D721Med (cell line): Measurements from ENCODE around the gene NTRK2.
A peak's percentile ranks its signal among the peaks of the same experiment; 100 is the strongest.

Experiments used
- DNase-seq: peaks from one replicate; pipeline ENCODE4 v3.0.0; 2011; ENCODE audit warnings: low spot score; ENCODE audit not compliant: insufficient read length
- FAIRE-seq: peaks from 2 replicates; lab custom pipeline; 2011; peaks lifted over from hg19 to GRCh38; lab: Jason Lieb, UNC
- TF ChIP-seq, protein P1 (sequence below): IDR thresholded peaks from 2 replicates; pipeline ENCODE4 v1.5.1; 2012; ENCODE audit warnings: mild to moderate bottlenecking, control low read depth; ENCODE audit not compliant: insufficient read depth; ENCODE audit errors: missing control alignments

Gene NTRK2

DNA sequence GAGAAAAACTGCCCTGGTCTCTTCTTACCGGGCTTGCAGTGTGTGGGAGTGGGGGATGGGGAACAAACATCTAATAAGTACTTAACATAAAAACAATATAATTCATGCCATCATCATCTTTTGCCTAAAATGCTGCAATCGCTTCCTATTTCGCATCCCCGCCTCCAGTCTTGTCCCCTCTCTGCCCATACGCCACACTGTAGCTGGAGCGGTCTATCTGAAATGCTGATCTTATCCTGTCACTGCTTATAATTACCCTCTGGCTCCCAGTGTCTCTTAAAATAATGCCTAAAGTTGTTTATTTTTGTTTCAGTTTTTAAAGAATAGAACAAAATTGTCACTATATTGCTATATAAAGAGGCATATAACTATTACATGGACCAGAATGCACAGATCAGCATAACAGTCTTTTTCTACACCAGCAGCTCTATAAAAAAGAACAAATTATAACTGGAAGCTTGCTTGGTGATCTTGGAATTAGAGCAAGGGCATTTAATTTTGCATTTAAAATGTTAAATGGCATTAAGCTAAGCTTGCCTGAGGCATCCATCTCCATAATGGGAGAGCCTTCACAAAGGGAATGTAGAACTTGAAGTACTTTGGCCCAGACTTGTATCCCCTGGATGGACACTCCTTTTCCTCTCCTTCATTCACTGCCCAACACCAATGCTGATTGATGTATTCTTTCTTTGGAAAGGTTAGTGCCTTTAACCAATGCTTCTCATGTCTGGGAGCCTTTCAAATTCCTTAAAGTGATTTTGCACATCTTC is 12.2 kb downstream of the NTRK2 start:
- DNase-seq (no peak), FAIRE-seq (no peak)
- TF ChIP-seq, protein P1, sequence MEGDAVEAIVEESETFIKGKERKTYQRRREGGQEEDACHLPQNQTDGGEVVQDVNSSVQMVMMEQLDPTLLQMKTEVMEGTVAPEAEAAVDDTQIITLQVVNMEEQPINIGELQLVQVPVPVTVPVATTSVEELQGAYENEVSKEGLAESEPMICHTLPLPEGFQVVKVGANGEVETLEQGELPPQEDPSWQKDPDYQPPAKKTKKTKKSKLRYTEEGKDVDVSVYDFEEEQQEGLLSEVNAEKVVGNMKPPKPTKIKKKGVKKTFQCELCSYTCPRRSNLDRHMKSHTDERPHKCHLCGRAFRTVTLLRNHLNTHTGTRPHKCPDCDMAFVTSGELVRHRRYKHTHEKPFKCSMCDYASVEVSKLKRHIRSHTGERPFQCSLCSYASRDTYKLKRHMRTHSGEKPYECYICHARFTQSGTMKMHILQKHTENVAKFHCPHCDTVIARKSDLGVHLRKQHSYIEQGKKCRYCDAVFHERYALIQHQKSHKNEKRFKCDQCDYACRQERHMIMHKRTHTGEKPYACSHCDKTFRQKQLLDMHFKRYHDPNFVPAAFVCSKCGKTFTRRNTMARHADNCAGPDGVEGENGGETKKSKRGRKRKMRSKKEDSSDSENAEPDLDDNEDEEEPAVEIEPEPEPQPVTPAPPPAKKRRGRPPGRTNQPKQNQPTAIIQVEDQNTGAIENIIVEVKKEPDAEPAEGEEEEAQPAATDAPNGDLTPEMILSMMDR: no peak

GRCh38 chr9:84686068-84686467 is 16.5 kb downstream of the NTRK2 start:
- FAIRE-seq: no peak

DNA sequence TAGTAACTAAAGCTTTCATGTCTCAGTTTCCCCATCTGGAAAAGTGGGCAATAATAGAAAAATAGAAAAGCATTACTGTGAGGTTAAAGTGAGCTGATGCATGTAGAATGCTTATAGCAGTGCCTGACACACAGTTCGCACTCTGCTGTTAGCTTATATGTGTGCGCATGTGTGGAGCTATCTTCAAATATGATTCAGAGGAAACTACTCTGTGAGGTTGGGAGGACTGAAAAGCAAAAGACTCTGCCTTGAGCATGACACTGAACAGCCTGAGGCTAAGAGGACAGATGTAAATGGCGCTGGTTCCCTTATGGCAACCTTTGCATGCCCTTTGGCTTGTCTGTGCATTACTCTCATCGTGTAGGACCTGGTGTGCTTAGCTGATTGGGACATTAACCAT is 19.4 kb downstream of the NTRK2 start:
- FAIRE-seq: no peak
- TF ChIP-seq, protein P1: no peak

More at GRCh38 chr9:84686068-84686467, 16.5 kb downstream of the NTRK2 start:
- DNase-seq: no peak
- TF ChIP-seq, protein P1: no peak

GRCh38 chr9:84691634-84692033 is 22.1 kb downstream of the NTRK2 start:
- TF ChIP-seq, protein P1: no peak
- no peak for DNase-seq
- FAIRE-seq: no peak

More for the DNA sequence above, 19.4 kb downstream of the NTRK2 start:
- no peak for DNase-seq

- FAIRE-seq (no peak), DNase-seq (no peak)
- TF ChIP-seq, protein P1: no peak
These were observed 24.7 kb downstream of the NTRK2 start for GRCh38 chr9:84694248-84694647.

GRCh38 chr9:84697042-84697441 is 27.5 kb downstream of the NTRK2 start:
- TF ChIP-seq, protein P1: no peak
- FAIRE-seq: no peak
- DNase-seq: no peak

DNA sequence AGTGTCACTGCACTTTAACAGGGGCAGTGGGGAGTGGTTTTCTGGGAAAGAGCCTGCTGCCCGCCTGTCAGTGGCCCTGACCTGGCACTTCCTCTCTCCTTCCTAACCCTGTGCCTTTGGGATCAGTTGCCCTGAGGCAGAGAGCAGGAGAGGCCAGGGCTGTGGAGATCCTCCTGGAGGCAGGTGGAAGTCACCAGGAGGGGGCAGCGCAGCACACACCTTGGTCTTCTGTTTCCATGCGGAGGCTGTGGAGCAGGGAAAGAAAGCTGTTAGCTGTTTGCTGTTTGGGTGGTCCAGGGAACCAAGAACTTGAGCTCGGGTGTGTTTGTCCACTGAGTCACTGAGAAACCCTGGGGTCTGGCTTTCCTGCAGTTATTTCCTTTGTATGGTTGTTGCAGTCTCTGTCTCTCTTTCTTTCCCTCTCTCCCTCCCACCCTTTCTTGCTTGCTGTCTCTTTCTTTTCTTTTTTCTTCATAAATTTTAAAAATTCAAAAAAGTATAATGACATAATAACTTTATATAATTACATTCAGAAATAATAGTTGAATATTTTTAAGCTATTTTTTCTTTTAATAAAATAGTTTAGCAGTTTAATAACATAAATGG is 28.1 kb downstream of the NTRK2 start:
- TF ChIP-seq, protein P1: peak; percentile 58
- DNase-seq (no peak), FAIRE-seq (no peak)
